Measurements from ENCODE around the gene COL17A1.

- TF ChIP-seq CHCHD3 (CRISPR knock-in tag; IDR thresholded peaks at IDR 0.05) (no peak), TCF7L2 (IDR thresholded peaks at IDR 0.05; ENCODE audit: low read depth, low read length) (no peak), MAX (CRISPR knock-in tag; IDR thresholded peaks at IDR 0.05) (peak; percentile 50; the same call in 1 of the 2 replicates), CTCF (IDR thresholded peaks at IDR 0.05 in 2 of 3, conservative IDR thresholded peaks at IDR 0.05 in 1 of 3; ENCODE audit: insufficient read depth in 2 of 3, low read depth in 1 of 3, low read length in 3 of 3) (peak; percentile 45 to 65 (median 64)), HLTF (IDR thresholded peaks at IDR 0.05) (no peak)
Observed at GRCh38 chr10:104121485-104122224, 36.0 kb upstream of the COL17A1 start, which contains the start of gene SFR1.
